Cardiac muscle cell (in vitro differentiated cells and primary cell): ENCODE results near the gene SMIM14. TPM values are rescaled to one million over a fixed set of nuclear protein-coding genes. Genes with fewer than 3 reads are reported as not detected.

ENCODE experiments used
- DNase-seq, 2 donors: peaks; one replicate each; pipeline versions ENCODE4 v3.0.0 to v3.0.0-alpha.2; 2010 to 2017; ENCODE audit warnings: low read depth in 1 of 2, low spot score in 1 of 2
- H3K27ac ChIP-seq: fragments of 200-600 bp; sonication (generic); 2 replicates; pipeline ENCODE4 v1.5.1; 2016
- H3K27me3 ChIP-seq: fragments of 200-600 bp; sonication (generic); 2 replicates; pipeline ENCODE4 v1.6.0; 2016; ENCODE audit warnings: control low read depth
- H3K36me3 ChIP-seq: fragments of 200-600 bp; sonication (generic); 2 replicates; pipeline ENCODE4 v1.5.1; 2016; ENCODE audit warnings: control low read depth
- H3K4me1 ChIP-seq: fragments of 200-600 bp; sonication (generic); 2 replicates; pipeline ENCODE4 v1.8.1; 2017; ENCODE audit warnings: low read depth, mild to moderate bottlenecking, mixed run types
- H3K4me3 ChIP-seq: fragments of 200-600 bp; sonication (generic); 2 replicates; pipeline ENCODE4 v1.5.1; 2016; ENCODE audit warnings: mild to moderate bottlenecking
- H3K9me3 ChIP-seq: fragments of 200-600 bp; sonication (generic); 2 replicates; pipeline ENCODE4 v1.5.1; 2017; ENCODE audit warnings: low read depth, mild to moderate bottlenecking, control low read depth
- CTCF ChIP-seq: IDR thresholded peaks from 2 replicates; pipeline ENCODE4 v1.5.1; 2012; ENCODE audit warnings: low read depth, mild to moderate bottlenecking, low read length
- polyA plus RNA-seq: library from polyadenylated mRNA; unstranded; fragments of >200 nt; fragmentation: Nextera tagmentation; extraction: Ambion mirVana; gene quantifications from 2 replicates; pipeline ENCODE4 v1.2.1, GENCODE V29; 2016
- total RNA-seq: library from RNA; depleted of rRNA; stranded (reverse); fragments of >200 nt; gene quantifications from 2 replicates; pipeline ENCODE4 v1.2.3, GENCODE V29; 2016

SMIM14 gene
- total and polyA plus RNA-seq, 2 experiments from 2014 or later, result 5.2 to 35.9 TPM

DNA sequence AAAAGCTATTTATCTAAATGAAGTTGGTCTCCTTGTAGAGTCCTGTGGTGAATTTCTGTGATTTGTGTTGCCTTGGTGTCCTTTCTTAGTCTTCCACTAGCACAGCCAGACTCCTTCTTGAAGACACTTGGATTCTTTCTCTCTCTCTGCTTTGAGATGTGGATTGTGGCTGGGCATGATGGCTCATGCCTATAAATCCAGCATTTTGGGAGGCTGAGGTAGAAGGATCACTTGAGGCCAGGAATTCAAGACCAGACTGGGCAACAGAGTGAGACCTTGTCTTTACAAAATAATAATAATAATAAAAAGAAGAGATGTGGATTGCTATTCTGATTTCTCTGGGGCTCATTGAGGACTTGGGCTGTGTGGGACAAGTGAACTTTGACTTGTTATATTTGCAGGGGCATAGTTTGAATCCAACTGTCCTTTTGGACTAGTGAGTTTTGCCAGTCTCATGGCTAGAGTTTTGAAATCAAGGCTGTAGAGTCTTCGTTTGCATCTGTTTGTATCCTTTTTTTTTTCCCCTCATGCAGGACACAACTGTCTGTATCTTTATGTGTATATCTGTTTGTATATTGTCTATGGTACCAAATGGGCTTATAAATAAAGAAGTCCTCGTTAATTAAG is 11.1 kb upstream of the SMIM14 start:
- DNase-seq, result no peak
- Histone ChIP-seq H3K4me1 (no peaks in the 10 kb centered on the region), H3K36me3 (no peaks in the 10 kb centered on the region), H3K4me3 (no peak overlapping the region), H3K27me3 (no peaks in the 10 kb centered on the region), H3K9me3 (no peaks in the 10 kb centered on the region), H3K27ac (no peak overlapping the region)
- TF ChIP-seq CTCF, result no peak

DNA sequence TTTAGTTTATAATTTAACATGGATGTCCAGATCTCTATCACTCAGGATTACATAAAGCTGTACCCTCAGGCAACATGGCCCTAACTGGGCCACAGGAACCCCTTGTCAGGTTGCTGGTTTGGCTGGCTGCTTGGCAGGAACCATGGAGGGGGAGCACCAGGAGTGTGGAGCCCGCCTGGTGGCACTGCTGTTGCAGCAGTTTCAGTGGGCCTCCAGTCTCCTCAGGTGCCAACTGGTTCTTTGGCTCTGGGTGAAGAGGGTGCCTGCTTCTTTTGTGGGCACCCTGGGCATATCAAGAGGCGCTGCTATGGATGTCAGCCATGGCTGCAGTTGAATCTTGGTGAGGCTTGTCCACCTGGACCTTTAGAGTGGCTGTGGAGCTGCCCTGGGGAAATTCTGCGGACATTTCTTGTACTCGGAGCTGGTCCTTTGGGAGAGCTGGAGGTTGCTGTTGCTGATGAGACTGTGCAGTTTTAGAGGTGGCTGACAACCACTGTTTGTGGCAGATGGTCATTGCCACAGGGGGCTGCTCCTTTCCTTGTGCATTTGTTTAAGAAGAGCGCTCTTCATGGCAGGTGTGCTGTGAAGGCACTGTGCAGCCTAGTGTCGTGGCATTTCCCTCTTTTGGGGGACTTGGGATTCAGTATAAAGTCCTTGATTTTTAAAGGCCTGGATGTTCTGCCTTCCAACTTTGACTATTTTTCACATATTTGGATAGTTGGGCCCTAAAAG is 10.3 kb upstream of the SMIM14 start:
- Histone ChIP-seq H3K9me3 (no peaks in the 10 kb centered on the region), H3K4me3 (no peak overlapping the region), H3K27ac (no peak overlapping the region), H3K36me3 (no peaks in the 10 kb centered on the region), H3K4me1 (no peaks in the 10 kb centered on the region), H3K27me3 (no peaks in the 10 kb centered on the region)
- TF ChIP-seq CTCF, result no peak
- no peak for DNase-seq

- Histone ChIP-seq H3K36me3 (no peaks in the 10 kb centered on the region), H3K9me3 (no peaks in the 10 kb centered on the region), H3K4me3 (no peak overlapping the region), H3K4me1 (no peaks in the 10 kb centered on the region), H3K27me3 (no peaks in the 10 kb centered on the region), H3K27ac (no peak overlapping the region)
- TF ChIP-seq CTCF, result no peak
- DNase-seq, result no peak
Observed at GRCh38 chr4:39648213-39648612, 9.5 kb upstream of the SMIM14 start.

DNA sequence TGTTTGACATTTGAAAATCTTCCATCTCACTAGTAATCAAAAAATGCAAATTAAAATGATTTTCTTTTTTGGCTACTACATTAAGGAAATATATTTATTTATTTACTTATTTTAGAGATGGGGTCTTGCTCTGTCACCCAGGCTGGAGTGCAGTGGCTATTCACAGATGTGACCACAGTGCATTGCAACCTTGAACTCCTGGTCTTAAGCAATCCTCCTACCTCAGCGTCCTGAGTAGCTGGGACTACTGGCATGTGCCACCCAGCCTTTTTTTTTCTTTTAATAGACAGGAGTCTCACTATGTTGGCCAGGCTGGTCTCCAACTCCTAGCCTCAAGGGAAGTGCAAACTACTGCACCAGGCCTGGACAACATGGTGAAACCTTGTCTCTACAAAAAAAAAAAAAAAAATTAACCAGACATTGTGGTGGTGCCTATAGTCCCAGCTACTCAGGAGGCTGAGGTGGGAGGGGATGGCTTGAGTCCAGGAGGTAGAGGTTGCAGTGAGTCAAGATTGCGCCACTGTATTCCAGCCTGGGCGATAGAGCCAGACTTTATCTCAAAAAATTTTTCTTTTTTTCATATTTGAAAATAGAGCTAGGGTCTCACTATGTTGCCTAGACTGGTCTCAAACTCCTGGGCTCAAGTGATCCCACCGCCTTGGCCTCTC is 4.4 kb upstream of the SMIM14 start:
- peak in 1 of 2 donors; percentile 84 for DNase-seq
- Histone ChIP-seq H3K4me1 (peaks cover 4% of the 10 kb centered on the region), H3K36me3 (no peaks in the 10 kb centered on the region), H3K27ac (no peak overlapping the region), H3K9me3 (no peaks in the 10 kb centered on the region), H3K4me3 (no peak overlapping the region), H3K27me3 (no peaks in the 10 kb centered on the region)
- TF ChIP-seq CTCF, result no peak

- no peaks in the 10 kb centered on the region for H3K9me3 ChIP-seq
- H3K4me3 ChIP-seq, result no peak overlapping the region
- no peaks in the 10 kb centered on the region for H3K27me3 ChIP-seq
- no peak for DNase-seq
- peaks cover 10% of the 10 kb centered on the region for H3K4me1 ChIP-seq
- no peaks in the 10 kb centered on the region for H3K36me3 ChIP-seq
- TF ChIP-seq CTCF, result no peak
- H3K27ac ChIP-seq, result no peak overlapping the region
Observed at GRCh38 chr4:39641451-39641850, 2.8 kb upstream of the SMIM14 start.
